HPDE6-E6E7 (cell line): ENCODE measurements around the gene SLC25A17.
"Not testable (repeated sequence)": the region's sequence is repeated elsewhere in the genome, so short reads cannot be mapped to it uniquely, and the experiment has no call there.

Experiments used
- DNase-seq: peaks from one replicate; pipeline ENCODE4 v3.0.0; 2011; ENCODE audit warnings: missing footprints; ENCODE audit errors: extremely low spot score

SLC25A17 gene

GRCh38 chr22:40720156-40720537, 99.0 kb downstream of the SLC25A17 start:
- DNase-seq = not testable (repeated sequence)
